ENCODE measurements around the gene TTLL3. TPM values are rescaled to one million over a fixed set of nuclear protein-coding genes. Genes with fewer than 3 reads are reported as not detected.

Gene TTLL3, protein sequence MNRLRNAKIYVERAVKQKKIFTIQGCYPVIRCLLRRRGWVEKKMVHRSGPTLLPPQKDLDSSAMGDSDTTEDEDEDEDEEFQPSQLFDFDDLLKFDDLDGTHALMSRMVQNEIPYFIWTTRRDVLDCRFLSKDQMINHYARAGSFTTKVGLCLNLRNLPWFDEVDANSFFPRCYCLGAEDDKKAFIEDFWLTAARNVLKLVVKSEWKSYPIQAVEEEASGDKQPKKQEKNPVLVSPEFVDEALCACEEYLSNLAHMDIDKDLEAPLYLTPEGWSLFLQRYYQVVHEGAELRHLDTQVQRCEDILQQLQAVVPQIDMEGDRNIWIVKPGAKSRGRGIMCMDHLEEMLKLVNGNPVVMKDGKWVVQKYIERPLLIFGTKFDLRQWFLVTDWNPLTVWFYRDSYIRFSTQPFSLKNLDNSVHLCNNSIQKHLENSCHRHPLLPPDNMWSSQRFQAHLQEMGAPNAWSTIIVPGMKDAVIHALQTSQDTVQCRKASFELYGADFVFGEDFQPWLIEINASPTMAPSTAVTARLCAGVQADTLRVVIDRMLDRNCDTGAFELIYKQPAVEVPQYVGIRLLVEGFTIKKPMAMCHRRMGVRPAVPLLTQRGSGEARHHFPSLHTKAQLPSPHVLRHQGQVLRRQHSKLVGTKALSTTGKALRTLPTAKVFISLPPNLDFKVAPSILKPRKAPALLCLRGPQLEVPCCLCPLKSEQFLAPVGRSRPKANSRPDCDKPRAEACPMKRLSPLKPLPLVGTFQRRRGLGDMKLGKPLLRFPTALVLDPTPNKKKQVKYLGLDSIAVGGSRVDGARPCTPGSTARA
- 10 to 100 TPM; 54.6 to 54.7 TPM for total RNA-seq

DNA sequence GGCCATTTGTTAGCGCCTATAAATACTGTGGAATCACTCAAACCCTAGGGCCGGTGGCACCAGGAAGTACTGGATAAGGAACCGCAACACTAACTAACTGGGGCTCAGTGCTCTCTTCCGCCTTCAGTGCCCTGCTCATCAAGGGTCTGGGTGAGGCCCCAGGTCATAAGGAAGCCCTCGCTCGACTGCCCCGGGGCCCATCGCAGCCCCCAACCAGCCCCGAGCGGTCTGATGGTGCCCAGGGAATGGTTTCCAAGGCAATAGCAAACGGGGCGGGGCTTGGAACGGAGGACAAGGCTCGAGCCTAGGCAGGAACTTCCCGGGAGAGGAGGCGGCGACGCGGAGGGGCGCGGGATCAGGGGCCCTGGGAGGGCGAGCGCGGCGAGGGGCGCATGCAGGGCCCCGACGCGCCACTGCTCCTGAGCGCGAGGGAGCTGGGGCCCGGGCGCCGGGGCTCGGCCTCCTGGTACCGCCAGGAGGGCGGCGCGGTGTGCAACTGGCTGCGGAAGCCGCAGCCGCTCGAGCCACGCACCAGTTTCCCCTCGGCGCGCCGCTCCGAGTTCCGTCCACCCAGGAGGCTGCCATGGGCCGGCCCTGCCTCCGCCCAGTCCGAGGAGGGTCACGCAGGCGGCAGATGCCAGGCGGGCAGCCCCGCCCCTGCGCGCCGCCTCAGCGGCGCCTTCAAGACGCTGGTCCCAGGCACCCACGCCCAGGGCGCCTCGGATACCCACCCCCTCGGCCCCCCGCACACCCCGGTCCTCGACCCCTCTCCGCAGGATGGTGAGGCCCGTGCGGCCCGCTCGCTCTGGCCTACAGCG, at the start of gene TTLL3:
TTLL3 (plus strand) TSS at position 648 of the 818 bp plus-strand sequence. CDS start 400 bp downstream, outside the sequence.

DNA sequence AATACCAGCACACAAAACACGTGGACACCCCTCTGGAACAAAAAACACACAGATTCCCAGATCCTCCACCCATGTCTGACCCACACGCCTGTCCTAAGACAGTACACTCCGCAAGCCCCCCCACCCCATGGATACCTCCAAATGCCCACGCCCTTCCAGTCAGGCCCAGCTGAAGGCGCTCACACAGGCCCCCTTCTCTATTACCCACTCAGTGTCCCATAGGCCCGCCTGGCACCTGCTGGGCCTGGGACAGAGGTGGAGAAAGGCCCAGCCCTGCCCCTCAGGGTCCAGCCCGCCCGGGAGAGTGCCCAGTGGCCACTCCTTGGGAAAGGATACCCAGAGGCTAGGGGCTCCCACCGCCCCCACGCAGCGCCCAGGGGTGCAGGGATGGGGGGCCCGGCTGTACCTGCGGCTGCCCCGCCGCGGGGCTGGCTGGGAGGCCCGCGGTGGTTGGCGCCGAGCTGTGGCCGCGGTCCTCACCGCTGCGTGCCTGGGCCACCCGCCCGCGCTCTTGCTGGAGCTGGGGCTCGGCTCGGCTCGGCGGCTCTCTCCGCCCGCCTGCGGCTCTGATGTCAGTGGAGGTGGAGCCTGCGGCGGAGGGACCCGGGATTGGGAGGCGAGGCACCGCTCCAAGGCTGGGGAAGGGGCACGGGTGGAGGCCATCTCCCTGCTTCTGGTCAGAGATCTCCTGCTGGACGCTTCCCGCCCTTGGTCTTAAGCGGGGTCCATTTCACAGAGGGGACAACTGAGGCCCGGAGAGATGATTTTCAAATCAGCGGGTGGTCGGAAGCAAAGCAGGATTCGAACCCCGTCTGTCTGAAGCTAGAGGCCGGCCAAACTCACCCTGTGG, 40.4 kb upstream of the TTLL3 start, which contains the start of gene CAMK1:
CAMK1 (minus strand) TSS at position 522 of the 850 bp plus-strand sequence. CDS start 2,198 bp downstream, outside the sequence.

DNA sequence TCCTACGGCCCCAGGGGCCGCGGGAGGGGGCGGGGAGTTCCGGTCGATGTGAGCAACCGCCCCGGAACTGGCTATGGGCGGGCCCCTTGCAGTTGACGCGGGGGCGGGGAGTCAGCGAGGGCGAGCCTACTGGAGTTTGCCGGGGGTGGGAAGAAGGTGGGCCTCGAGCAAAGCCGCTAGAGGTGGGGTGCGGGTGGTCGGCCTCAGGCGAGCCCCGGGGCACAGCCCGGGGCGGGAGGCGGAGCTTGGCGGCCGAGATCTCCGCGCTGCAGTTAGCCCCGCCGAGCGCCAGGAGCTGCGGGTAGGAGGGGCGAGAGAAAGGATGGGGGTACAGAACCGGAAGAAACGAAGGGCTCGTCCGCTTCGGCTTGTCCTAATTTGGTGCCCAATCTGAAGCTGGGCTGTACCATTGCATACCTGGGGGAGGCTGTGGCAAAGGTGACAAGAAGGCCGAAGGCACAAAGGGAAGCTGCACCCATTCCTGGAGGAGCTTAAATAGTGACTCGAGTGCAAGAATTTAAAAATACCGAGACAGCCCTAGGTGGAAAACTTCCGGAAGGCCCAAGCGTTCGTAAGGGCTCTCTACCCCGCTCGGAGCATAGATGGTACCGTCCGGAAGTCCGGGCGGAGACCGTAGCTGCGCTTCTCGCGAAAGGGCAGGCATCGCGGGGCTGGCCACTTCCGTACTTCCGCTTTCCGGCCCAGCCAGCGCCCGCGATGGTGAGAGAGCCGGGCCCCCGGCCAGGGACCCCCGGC, 17.5 kb upstream of the TTLL3 start, which contains the start of the genes ARPC4 and TADA3:
ARPC4 (plus strand) TSS at position 678 of the 756 bp plus-strand sequence; CDS start at position 718, 40 bp downstream.
TADA3 (minus strand) TSS at position 69 of the 756 bp plus-strand sequence. CDS start 1,007 bp downstream, outside the sequence.

DNA sequence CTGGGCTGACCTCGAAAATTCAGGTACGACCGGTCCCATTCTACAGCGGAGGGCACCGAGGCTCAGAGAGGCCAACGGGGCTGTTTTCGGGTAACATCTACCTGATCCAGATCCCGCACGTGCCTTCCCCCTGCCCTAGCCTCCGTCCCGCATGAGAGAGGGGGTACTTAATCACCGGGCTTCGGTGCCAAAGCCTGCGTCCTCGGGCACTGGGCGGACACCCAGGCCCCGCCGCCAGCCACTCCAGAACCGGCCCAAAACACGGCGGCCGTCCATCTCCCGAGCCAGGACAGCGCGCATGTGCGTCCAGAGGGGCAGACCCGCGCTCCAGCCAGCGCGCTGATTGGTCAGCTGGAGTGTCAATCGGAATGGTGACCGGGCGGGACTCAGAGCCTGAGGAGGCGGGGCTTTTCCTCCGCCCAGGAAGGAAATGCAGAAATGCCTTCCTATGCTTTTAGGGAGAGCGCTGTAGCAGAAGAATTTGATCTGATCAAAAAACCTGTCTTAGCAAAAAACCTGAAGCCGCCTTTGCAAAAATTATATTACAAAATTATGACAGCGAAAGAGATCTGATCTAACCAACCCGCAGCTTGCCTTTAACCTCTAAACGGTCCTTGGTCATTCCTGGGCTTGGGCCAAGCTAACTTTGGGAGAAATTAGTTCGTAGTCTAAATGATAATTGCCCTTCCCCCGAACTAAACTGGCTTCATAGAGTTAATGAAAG, 33.8 kb downstream of the TTLL3 start, which contains the start of gene RPUSD3:
RPUSD3 (minus strand) TSS at position 294 of the 724 bp plus-strand sequence; CDS start at position 276, 18 bp downstream.

DNA sequence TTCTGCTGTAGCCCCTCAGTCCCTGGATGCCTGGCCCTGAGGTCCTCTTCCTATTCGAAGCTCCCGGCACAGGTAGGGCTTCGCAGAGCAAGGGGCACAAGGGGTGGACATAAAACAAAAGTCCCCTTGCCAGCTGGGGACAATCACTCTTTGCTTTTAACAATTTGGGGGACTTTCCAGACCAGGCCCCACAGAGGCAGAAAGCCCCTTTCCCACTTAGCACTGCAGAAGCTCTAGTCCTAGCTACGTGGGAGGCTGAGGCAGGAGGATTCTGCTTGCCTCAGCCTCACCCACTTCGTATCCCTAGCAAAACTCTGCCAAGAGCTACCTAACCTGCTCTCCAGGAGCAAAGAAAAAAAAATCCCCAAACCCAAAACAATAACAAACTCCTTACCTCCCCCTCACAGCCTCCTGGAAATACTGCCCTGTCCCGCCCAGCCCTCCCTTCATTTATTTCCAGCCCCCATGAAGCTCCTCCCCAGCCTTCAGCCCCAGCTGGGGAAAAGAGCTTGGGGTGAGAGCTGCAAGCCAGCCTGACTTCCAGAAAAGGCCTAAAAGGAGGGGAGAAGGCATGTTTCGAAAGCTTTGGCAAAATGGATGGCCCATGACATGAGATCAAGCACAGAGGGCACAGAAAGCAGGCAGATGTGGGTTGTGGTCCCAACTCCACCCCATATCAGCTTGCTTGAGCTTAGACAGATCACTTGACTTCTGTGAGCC, 69.9 kb downstream of the TTLL3 start, which contains the start of gene CIDEC:
CIDEC (minus strand) TSS at position 424 of the 720 bp plus-strand sequence. CDS start 1,767 bp downstream, outside the sequence.

Other genes starting within 250 kb of the TTLL3 start
- 10 to 100 TPM; 58.2 to 59.7 TPM for gene MTMR14, start 160.8 kb upstream of the TTLL3 start, total RNA-seq
- gene CPNE9, start 106.4 kb upstream of the TTLL3 start, total RNA-seq: not detected
- 10 to 100 TPM; 42.0 to 42.1 TPM for gene BRPF1, start 78.5 kb upstream of the TTLL3 start, total RNA-seq
- 10 to 100 TPM; 32.5 to 35.7 TPM for gene OGG1, start 60.3 kb upstream of the TTLL3 start, total RNA-seq
- gene CAMK1, start 40.3 kb upstream of the TTLL3 start, total RNA-seq: 10 to 100 TPM in 1 of 2 experiments, 1 to 10 TPM in 1; 9.3 to 10.7 TPM
- 10 to 100 TPM; 64.5 to 65.9 TPM for gene TADA3, start 17.8 kb upstream of the TTLL3 start, total RNA-seq
- gene ARPC4, start 17.2 kb upstream of the TTLL3 start, total RNA-seq: 100 to 1,000 TPM; 236 to 238 TPM
- 10 to 100 TPM; 45.1 to 46.2 TPM for gene RPUSD3, start 33.7 kb downstream of the TTLL3 start, total RNA-seq
- not detected for gene CIDEC, start 70.0 kb downstream of the TTLL3 start, total RNA-seq
- 10 to 100 TPM; 27.7 to 29.0 TPM for gene JAGN1, start 80.3 kb downstream of the TTLL3 start, total RNA-seq
- gene IL17RE, start 92.6 kb downstream of the TTLL3 start, total RNA-seq: under 1 TPM; 0.39 to 0.45 TPM
- gene IL17RC, start 106.8 kb downstream of the TTLL3 start, total RNA-seq: under 1 TPM; 0.29 to 0.40 TPM
- gene CRELD1, start 123.6 kb downstream of the TTLL3 start, total RNA-seq: 10 to 100 TPM; 15.2 to 20.0 TPM
- gene PRRT3, start 142.1 kb downstream of the TTLL3 start, total RNA-seq: 1 to 10 TPM; 5.4 to 6.1 TPM
- gene EMC3, start 176.6 kb downstream of the TTLL3 start, total RNA-seq: 10 to 100 TPM; 42.2 to 43.9 TPM
- gene FANCD2, start 216.2 kb downstream of the TTLL3 start, total RNA-seq: 10 to 100 TPM; 44.2 to 48.0 TPM